ENCODE results near the gene IGFALS.

Gene IGFALS

GRCh38 chr16:1775846-1776671 lies 17.4 kb downstream of the IGFALS start:
- DNase-seq (ENCODE audit: low read depth): no peak

- DNase-seq (ENCODE audit: low read depth): no peak
These were observed 18.3 kb downstream of the IGFALS start for GRCh38 chr16:1775006-1775845.

GRCh38 chr16:1774448-1774780 lies 19.1 kb downstream of the IGFALS start:
- DNase-seq (ENCODE audit: low read depth): no peak

GRCh38 chr16:1773703-1774447 lies 19.6 kb downstream of the IGFALS start:
- DNase-seq (ENCODE audit: low read depth): no peak

GRCh38 chr16:1772908-1773702 lies 20.4 kb downstream of the IGFALS start, which contains the start of gene MRPS34:
TSS of gene MRPS34 (minus strand) at chr16:1773134. CDS start at chr16:1773119, 15 bp downstream.
- peak; percentile 66 for DNase-seq (ENCODE audit: low read depth)

GRCh38 chr16:1772362-1772907 lies 21.1 kb downstream of the IGFALS start, which contains the start of gene EME2:
TSS of gene EME2 (plus strand) at chr16:1772810. CDS start at chr16:1773228, 418 bp downstream.
- DNase-seq (ENCODE audit: low read depth): no peak

GRCh38 chr16:1771864-1772361 lies 21.6 kb downstream of the IGFALS start:
- DNase-seq (ENCODE audit: low read depth): no peak

- peak; percentile 59 for DNase-seq (ENCODE audit: low read depth)
These were observed 22.2 kb downstream of the IGFALS start, which contains the start of gene NME3 for GRCh38 chr16:1771188-1771863. TSS of gene NME3 (minus strand) at chr16:1771543. CDS start at chr16:1771534, 9 bp downstream.

GRCh38 chr16:1770328-1771187 lies 22.9 kb downstream of the IGFALS start:
- DNase-seq (ENCODE audit: low read depth): peak; percentile 28

GRCh38 chr16:1769402-1770300 lies 23.9 kb downstream of the IGFALS start:
- DNase-seq (ENCODE audit: low read depth): no peak

GRCh38 chr16:1768767-1769401 lies 24.6 kb downstream of the IGFALS start:
- no peak for DNase-seq (ENCODE audit: low read depth)

GRCh38 chr16:1768061-1768766 lies 25.3 kb downstream of the IGFALS start:
- no peak for DNase-seq (ENCODE audit: low read depth)

GRCh38 chr16:1767116-1767994 lies 26.1 kb downstream of the IGFALS start:
- DNase-seq (ENCODE audit: low read depth): no peak

- DNase-seq (ENCODE audit: low read depth): no peak
These were observed 26.8 kb downstream of the IGFALS start for GRCh38 chr16:1766701-1767100.

- DNase-seq (ENCODE audit: low read depth): no peak
These were observed 27.3 kb downstream of the IGFALS start for GRCh38 chr16:1766231-1766630.

GRCh38 chr16:1765826-1766225 lies 27.7 kb downstream of the IGFALS start:
- DNase-seq (ENCODE audit: low read depth): no peak

Data from stimulated activated CD8-positive, alpha-beta memory T cell treated with anti-CD3 and anti-CD28 coated beads, Interleukin-15, amount 100 ng/mL, for 24 hours (primary cell).